HG03439 (cell line): ENCODE results near the gene CPED1.
A peak's percentile ranks its signal among the peaks of the same experiment; 100 is the strongest.
"Not testable (repeated sequence)": the region's sequence is repeated elsewhere in the genome, so short reads cannot be mapped to it uniquely, and the experiment has no call there.

Experiments used
- ATAC-seq: cut with Tn5 transposase; IDR thresholded peaks from one replicate; pipeline ENCODE4 v1.9.1; 2021; ENCODE audit warnings: mild to moderate bottlenecking, moderate library complexity; ENCODE audit not compliant: unreplicated experiment

CPED1 gene

GRCh38 chr7:121062671-121063279 is 74.3 kb downstream of the CPED1 start:
- no peak for ATAC-seq

- ATAC-seq, result not testable (repeated sequence)
Observed at GRCh38 chr7:121067717-121068116, 79.2 kb downstream of the CPED1 start.

DNA sequence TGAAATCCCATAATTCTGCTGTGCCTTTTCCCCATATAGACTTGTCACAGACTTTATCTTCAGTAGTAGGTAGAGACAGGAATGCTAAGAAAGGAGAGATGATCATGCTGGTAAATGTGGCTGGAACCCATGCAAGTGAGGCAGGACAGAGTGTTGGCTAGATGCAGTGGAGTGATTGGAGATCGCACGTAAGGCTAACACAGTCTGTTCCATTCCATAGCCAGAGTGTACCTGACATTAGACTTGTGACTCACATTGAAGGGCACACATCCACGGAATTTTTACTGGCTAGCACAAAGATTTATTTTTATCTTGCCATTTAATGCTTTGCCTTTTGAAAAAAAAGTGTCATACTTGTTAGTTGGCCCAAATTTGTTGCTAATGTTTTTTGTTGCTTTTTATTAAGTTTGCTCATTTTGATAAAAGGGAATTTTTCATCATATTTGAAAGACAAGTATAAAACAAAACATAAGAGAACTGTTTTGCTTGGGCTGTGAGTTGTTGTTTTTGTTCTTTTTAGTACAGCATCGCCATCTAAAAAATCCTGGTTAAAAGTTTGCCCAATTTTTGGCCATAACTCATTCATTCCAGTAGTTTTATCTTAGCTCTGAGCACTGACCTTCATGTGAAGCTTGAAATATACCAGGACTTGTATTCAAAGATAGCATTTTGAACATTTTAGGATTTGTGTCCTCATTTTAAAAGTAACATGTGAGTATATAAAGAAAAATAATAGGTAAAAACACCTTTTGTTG is 81.0 kb downstream of the CPED1 start:
- no peak for ATAC-seq

GRCh38 chr7:121071132-121071531 is 82.6 kb downstream of the CPED1 start:
- no peak for ATAC-seq

GRCh38 chr7:121071662-121072061 is 83.2 kb downstream of the CPED1 start:
- ATAC-seq, result no peak

GRCh38 chr7:121072826-121073225 is 84.3 kb downstream of the CPED1 start:
- ATAC-seq, result no peak

DNA sequence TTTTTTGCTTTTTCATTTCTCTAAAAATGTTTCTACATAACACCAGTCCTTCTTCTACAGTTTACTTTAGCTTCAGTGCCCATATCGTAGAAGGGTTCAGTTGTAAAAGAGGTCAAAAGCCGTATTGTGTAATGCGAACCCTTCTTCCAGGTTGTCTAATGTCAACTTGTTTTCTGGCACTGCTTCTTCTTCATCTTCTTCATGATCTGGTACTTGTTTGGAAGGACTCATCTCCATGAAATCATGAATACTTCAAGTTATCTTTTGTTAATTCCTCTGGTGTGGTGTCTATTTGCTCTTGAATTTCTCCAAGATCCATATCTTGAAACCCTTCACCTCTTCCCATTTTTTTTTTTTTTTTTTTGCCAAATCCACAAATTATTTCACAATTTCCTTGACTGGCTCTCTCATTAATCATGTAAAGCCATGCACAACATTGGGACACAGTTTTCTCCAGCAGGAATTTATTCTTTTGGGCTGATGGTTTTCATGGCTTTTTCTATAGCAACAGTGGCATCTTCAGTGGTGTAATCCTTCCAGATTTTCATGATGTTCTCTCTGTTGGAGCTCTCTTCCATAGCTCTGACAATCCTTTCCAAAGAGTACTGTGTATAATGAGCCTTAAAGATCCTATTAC is 85.1 kb downstream of the CPED1 start:
- ATAC-seq, result no peak

GRCh38 chr7:121075424-121075841 is 86.9 kb downstream of the CPED1 start:
- not testable (repeated sequence) for ATAC-seq

DNA sequence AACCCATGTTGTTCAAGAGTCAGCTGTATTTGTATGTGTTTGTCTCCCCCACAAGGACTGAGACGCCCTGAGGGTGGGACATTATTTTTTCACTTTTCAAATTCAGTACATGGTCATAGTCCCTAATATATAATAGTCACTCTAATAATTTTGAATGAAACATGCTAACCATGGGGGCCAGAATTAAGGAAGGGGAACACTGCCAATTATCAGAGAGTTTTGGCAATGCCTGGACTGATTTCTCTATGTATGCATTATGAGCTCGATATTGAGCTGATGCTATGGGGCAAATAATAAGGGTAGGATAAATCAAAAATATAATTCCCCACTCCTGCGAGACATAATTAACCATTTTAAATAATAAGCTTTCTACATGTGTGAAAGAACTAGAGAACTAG is 87.4 kb downstream of the CPED1 start:
- no peak for ATAC-seq

DNA sequence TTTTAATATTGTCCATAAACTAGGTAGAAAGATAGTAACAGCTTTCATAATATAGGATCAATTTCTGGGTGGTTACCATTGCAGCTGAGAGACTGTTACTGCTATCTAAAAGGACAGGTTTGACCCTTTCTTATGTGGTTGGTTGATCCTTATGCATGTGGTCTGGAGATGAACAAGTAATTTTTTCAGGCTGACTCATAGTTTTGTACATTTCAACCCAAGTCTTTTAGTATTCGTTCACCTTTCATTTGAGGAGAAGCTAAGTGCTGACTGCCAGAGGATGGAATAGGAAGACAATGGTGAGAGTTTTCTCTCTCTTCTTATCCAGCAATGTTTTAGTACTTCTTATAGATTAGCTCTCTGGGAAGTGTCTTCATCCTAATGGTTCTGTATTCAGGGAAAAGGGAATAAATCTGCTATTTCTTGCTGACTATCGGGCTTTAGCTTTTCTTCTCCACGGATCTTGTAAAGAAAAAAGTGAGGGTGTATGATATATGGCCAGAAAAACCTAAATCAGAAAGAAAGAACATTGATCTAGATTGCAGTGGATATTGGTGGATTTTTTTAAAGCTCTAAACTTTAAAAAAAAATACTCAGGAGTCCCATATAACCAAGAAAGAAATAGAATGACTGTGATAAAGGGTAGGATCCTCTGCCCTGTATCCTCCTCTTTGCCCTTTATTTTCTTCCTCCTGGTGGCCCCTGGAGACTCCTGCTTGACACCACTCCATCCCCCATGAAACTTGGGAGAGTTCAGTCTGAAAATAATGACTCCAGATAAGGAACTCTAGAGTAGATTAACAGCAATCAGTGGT is 88.0 kb downstream of the CPED1 start:
- ATAC-seq, result no peak

DNA sequence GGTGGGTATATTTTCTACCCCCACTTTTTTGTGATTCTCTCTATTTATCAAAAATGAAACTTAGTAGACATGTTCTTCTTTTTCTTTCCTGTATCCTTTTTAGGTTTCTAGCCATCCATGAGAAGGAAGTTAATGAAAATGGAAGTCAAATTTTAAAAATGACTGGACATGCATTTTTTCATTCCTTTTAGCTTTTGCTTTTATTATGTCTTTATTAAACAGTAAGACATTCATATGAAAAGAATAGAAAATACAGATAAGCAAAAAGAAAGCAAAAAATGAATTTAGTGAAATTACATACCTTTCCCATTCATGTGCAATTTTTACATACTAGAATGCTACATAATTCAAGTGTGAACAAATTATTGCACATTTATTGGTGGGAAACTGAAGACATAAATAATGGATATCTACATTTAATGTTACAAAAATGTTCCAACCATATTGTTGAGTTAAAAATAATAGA is 88.7 kb downstream of the CPED1 start:
- ATAC-seq, result no peak

GRCh38 chr7:121078701-121079227 is 90.3 kb downstream of the CPED1 start:
- ATAC-seq, result no peak

DNA sequence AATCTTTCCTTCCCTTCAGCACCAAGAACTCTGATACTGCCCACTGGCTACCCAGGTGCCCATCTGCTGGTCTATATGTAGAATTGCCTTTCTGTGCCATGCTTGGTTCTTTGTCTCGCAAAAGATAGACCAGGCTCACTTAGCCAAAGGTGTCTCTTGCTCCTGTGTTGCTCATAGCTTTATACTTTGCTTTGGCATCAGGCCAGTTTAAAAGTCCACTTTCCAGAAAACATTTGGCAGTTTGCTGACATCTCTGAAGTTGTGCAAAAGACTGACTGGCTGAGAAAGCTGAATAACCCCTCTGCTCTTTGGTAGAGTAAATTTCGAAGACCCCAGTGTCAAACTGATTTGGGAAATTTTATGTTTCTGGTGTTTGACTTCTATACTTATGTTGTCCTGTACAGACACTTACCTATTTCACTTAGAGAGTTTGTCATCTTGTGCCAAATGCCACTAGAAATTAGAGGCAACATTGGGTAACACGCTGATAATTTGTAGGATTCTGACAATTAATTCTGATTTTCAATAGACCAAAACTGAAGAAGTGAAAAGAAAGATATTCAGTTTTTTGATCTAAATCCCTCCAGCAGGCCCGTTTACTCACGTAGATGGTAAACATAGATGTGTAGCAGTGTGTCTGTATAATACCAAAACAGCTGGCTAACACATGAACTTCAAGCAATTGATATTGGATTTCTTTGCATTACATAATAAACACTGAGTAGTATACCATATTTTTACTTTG is 91.1 kb downstream of the CPED1 start:
- ATAC-seq, result no peak

GRCh38 chr7:121080257-121080912 is 91.9 kb downstream of the CPED1 start:
- no peak for ATAC-seq

GRCh38 chr7:121080913-121081326 is 92.4 kb downstream of the CPED1 start:
- no peak for ATAC-seq

DNA sequence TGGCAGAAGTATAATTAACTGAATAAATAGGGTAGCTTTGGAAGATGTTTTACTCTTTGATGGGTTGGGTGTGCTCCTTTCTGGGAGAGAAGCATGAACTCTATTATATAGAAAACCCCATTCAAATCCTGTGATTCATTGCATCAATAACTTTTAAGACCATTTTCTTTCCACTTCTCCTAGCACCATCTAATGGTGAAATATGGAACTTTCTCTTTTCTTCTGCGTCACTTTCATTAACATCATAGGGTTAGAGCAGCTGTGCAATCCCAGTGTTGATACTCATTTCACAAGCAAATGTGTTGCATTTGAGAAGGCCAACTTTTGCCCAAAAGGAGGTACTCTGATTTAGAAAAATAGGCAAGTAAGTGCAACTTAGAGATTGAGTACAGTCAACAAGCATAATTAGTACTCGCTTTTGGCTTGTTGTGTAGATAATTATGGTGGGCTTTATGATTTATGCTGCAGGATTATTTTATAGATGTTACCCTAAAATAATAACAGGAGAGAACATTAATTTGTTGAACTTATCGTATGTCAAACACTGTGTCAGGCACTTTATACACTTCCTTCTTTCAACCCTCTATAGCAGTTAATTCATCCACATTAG is 92.9 kb downstream of the CPED1 start:
- ATAC-seq, result peak; percentile 88

GRCh38 chr7:121082400-121083101 is 94.0 kb downstream of the CPED1 start:
- no peak for ATAC-seq

DNA sequence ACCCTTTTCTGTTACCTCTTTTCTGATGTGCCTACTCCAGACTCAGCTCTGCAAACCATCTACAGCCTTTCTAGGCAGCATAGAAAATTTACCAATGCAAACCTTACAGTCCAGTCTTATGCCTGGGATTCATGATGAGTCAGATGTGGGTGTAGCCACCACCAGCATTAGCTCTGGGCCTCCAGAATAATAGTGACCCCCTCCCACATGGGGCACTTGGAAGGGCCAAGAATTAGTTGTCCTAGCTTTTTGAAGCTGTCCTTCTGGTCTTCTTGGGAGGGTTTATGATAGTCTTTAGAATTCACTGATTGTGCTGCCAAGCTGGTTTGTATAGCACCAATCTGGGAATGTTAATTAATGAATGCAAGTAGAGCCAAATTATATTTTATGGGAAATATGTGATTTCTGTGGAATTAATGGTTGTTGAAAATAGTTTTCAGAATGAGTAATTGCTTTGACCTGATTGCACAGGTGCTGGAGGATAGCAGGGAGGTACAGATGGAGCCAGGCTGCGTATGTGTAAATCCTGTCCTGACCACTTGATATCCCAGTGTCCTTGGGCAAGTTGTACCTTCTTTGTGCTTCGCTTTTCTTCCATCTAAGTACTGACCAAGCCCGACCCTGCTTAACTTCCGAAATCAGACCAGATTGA is 94.8 kb downstream of the CPED1 start:
- ATAC-seq, result no peak
